Retinal pigment epithelial cell (primary cell): Measurements from ENCODE around the gene LMTK3.
A peak's percentile ranks its signal among the peaks of the same experiment; 100 is the strongest.
"Not testable (repeated sequence)": the region's sequence is repeated elsewhere in the genome, so short reads cannot be mapped to it uniquely, and the experiment has no call there.

Source experiments
- DNase-seq: peaks from one replicate; pipeline ENCODE4 v3.0.0-alpha.2; 2010; ENCODE audit warnings: low read depth
- H3K4me3 ChIP-seq: 2 replicates; pipeline ENCODE4 v1.5.1; 2011; ENCODE audit warnings: mild to moderate bottlenecking, low read length, control low read depth, moderate library complexity
- CTCF ChIP-seq: conservative IDR thresholded peaks from 2 replicates; pipeline ENCODE4 v1.5.1; 2011; ENCODE audit warnings: low read depth, low read length, control low read depth, inconsistent platforms

Gene LMTK3

GRCh38 chr19:48489608-48490216 lies 21.9 kb downstream of the LMTK3 start:
- no peak overlapping the region for H3K4me3 ChIP-seq
- TF ChIP-seq CTCF = peak; percentile 94
- no peak for DNase-seq

- not testable (repeated sequence) for H3K4me3 ChIP-seq, DNase-seq
These were observed 23.2 kb downstream of the LMTK3 start for GRCh38 chr19:48488478-48488877.

- no peak for TF ChIP-seq CTCF
- peak; percentile 66 for DNase-seq
- H3K4me3 ChIP-seq = no peak overlapping the region
These were observed 23.7 kb downstream of the LMTK3 start for GRCh38 chr19:48487948-48488347.

- DNase-seq = no peak
- TF ChIP-seq CTCF = no peak
- H3K4me3 ChIP-seq = no peak overlapping the region
These were observed 24.1 kb downstream of the LMTK3 start for GRCh38 chr19:48487544-48487943.

GRCh38 chr19:48486706-48487105 lies 24.9 kb downstream of the LMTK3 start:
- DNase-seq, H3K4me3 ChIP-seq: not testable (repeated sequence)

GRCh38 chr19:48484931-48485612 lies 26.6 kb downstream of the LMTK3 start:
- no peak for TF ChIP-seq CTCF
- no peak overlapping the region for H3K4me3 ChIP-seq
- DNase-seq = no peak

GRCh38 chr19:48484247-48484893 lies 27.3 kb downstream of the LMTK3 start:
- no peak for DNase-seq
- no peak for TF ChIP-seq CTCF

GRCh38 chr19:48483301-48483700 lies 28.3 kb downstream of the LMTK3 start:
- H3K4me3 ChIP-seq = no peak overlapping the region
- TF ChIP-seq CTCF = no peak
- DNase-seq = no peak

More at GRCh38 chr19:48484247-48484893, 27.3 kb downstream of the LMTK3 start:
- no peak overlapping the region for H3K4me3 ChIP-seq
